GM12874 (cell line): ENCODE results near the gene ARL15.

Experiments used
- CTCF ChIP-seq: IDR thresholded peaks from 2 replicates; pipeline ENCODE4 v1.5.1; 2011; ENCODE audit warnings: low read depth, mild to moderate bottlenecking, control low read depth, low read length, moderate library complexity; ENCODE audit not compliant: insufficient read depth

Gene ARL15

DNA sequence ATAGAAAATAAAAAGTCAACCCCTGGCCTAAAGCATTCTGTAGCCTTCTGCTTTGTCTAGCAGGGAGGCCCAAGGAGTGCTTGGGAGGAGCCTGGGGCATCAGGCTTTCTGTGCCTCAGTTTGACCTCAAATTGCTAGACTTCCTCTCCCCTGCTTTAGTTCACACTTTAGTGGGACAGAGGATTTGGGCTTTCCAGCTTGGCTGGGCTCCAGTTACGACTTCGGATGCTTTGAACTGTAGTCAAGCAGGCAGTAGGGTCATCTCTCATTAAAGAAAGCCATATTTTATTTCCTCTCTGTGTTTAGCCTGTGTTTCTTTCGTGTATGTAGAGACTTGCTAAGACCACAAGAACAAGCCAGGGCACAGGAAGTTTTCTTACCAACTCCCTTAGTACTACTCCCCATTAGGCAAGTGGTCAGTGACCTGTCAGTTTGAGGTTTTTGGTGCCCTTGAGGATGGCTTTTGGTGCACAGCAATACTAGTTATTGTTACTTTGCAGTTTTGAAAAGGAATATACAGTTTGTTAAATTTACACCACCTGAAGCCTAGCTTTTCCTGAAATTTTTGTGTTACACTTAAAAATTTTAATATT, 415.2 kb downstream of the ARL15 start:
- TF ChIP-seq CTCF = no peak

DNA sequence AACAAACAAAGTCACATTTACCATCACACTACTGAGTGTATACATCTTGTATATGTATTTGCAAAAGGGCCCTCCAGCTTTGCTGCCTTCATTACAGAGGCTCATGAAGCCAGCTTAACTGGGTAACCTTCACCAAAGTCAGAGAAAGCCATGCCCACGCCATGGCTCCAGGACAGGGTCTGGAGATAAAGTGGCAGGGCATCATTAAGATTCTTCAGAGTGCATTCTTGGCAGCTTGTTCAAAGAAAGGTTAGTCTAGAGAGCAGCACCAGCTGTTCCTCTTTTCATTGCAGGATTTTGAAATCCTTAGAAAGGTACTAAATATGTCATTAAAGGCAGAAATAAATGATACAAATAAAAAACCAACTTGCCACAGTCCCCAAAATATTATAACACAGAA, 416.7 kb downstream of the ARL15 start:
- no peak for TF ChIP-seq CTCF

DNA sequence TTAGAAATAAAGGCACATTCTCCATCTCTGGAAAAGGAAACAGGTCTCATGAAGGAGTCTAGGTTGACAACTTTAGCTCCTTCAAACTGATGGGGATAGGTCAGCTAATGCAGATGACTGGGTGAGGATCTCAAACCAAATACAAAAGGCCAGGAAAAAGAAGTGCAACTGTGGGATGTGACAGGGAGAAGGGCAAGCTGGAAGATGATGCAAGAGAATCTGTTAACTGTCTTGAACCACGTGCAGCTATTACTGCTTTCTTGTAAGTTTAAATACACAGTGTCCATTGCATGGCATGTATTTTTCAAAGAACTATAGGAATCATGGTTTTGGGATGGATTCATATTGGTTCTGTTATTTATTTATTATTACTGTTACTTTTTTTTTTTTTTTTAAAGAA, 418.1 kb downstream of the ARL15 start:
- no peak for TF ChIP-seq CTCF

- TF ChIP-seq CTCF = no peak
Measured at GRCh38 chr5:53891159-53891558, 419.2 kb downstream of the ARL15 start.

GRCh38 chr5:53890490-53890889, 419.9 kb downstream of the ARL15 start:
- no peak for TF ChIP-seq CTCF

DNA sequence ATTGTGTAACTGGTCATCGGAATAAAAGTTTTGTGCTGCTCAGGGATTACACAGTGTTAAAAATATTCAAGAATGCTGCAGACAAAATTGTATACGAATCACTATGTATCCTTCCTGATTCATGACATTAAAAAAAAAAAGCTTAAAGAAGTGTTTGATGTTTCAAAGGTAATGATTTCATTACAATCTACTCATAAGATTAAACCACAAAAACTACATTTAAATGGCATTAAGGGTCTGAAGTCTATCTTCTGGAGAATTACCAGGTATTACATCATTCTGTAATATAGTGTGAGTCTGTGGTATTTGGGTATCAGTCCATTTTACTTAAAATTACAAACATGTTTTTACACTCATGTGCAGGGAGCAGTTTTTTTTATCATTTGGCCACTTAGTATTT, 425.5 kb downstream of the ARL15 start:
- no peak for TF ChIP-seq CTCF

- no peak for TF ChIP-seq CTCF
Measured at GRCh38 chr5:53884417-53884816, 426.0 kb downstream of the ARL15 start.
